HepG2 (cell line): ENCODE measurements around the gene CS. TPM values are rescaled to one million over a fixed set of nuclear protein-coding genes. Genes with fewer than 3 reads are reported as not detected.
A peak's percentile ranks its signal among the peaks of the same experiment; 100 is the strongest.

ENCODE experiments used
- FOXA1 ChIP-seq, 2 experiments: fragments of 450-650 bp in 1 of 2; sonication (generic) in 1 of 2; formaldehyde crosslinking in 1 of 2; IDR thresholded peaks; 2 replicates each; pipeline versions ENCODE4 v1.4.0 to v1.6.1; 2016 to 2020; ENCODE audit warnings: missing genetic modification reagents in 1 of 2
- FOXP4 ChIP-seq: sonication (generic); formaldehyde crosslinking; IDR thresholded peaks from 2 replicates; pipeline ENCODE4 v1.4.0; 2020; ENCODE audit warnings: missing genetic modification reagents
- HNRNPUL1 ChIP-seq: fragments of 200-400 bp; formaldehyde crosslinking; IDR thresholded peaks from 2 replicates; pipeline ENCODE4 v1.6.1; 2017; ENCODE audit warnings: low read depth, mild to moderate bottlenecking, low read length, moderate library complexity
- HOMEZ ChIP-seq: IDR thresholded peaks from 2 replicates; pipeline ENCODE4 v1.6.1; 2016; ENCODE audit warnings: low read depth
- IKZF1 ChIP-seq: fragments of 450-650 bp; IDR thresholded peaks from 2 replicates; pipeline ENCODE4 v1.7.1; 2016
- MTERF4 ChIP-seq: sonication (generic); formaldehyde crosslinking; IDR thresholded peaks from 2 replicates; pipeline ENCODE4 v1.8.0; 2023; ENCODE audit warnings: mild to moderate bottlenecking, missing genetic modification reagents
- PRDM4 ChIP-seq: sonication (generic); formaldehyde crosslinking; IDR thresholded peaks from 2 replicates; pipeline ENCODE4 v1.9.0; 2021; ENCODE audit warnings: missing genetic modification reagents, borderline replicate concordance
- RBM39 ChIP-seq: fragments of 200-400 bp; formaldehyde crosslinking; IDR thresholded peaks from one replicate; pipeline ENCODE4 v1.6.1; 2018; ENCODE audit warnings: antibody characterized with exemption, mild to moderate bottlenecking, low read depth, low read length; ENCODE audit not compliant: poor library complexity, severe bottlenecking
- SALL2 ChIP-seq: sonication (generic); formaldehyde crosslinking; IDR thresholded peaks from 2 replicates; pipeline ENCODE4 v1.8.1; 2023; ENCODE audit warnings: mild to moderate bottlenecking, missing genetic modification reagents, inconsistent platforms
- TARDBP ChIP-seq: sonication (generic); formaldehyde crosslinking; IDR thresholded peaks from 2 replicates; pipeline ENCODE4 v1.8.0; 2022; ENCODE audit warnings: mild to moderate bottlenecking, missing genetic modification reagents
- TP53 ChIP-seq: sonication (generic); formaldehyde crosslinking; conservative IDR thresholded peaks from 2 replicates; pipeline ENCODE4 v1.4.0; 2020; ENCODE audit warnings: missing genetic modification reagents
- ZNF30 ChIP-seq: sonication (generic); formaldehyde crosslinking; IDR thresholded peaks from 2 replicates; pipeline ENCODE4 v1.5.0; 2020; ENCODE audit warnings: mild to moderate bottlenecking, missing genetic modification reagents
- ZNF510 ChIP-seq: sonication (generic); formaldehyde crosslinking; IDR thresholded peaks from 2 replicates; pipeline ENCODE4 v1.4.0; 2020; ENCODE audit warnings: low read depth, mild to moderate bottlenecking, missing genetic modification reagents
- ZNF572 ChIP-seq: sonication (generic); formaldehyde crosslinking; IDR thresholded peaks from 2 replicates; pipeline ENCODE4 v1.5.1; 2020; ENCODE audit warnings: mild to moderate bottlenecking, missing genetic modification reagents
- ZNF720 ChIP-seq: sonication (generic); formaldehyde crosslinking; IDR thresholded peaks from 2 replicates; pipeline ENCODE4 v1.4.0; 2020; ENCODE audit warnings: missing genetic modification reagents
- polyA plus RNA-seq, 8 experiments: library from polyadenylated mRNA; depleted of rRNA in 3 of 8; stranded (reverse) in 7 of 8; unstranded in 1 of 8; fragments of >200 nt; fragmentation: Illumina TruSeq in 4 of 8; extraction: Trizol in 4 of 8; gene quantifications; 2 replicates each; pipeline versions ENCODE4 v1.2.1 to v1.2.3, GENCODE V29; 2011 to 2016; ENCODE audit warnings: low read depth in 4 of 8, missing spikeins in 1 of 8, mixed read lengths in 1 of 8; ENCODE audit not compliant: insufficient read depth in 1 of 8
- total RNA-seq, 5 experiments: library from RNA; depleted of rRNA; stranded (reverse); fragments of >200 nt; fragmentation: Illumina TruSeq; extraction: Trizol; gene quantifications; 2 replicates each; pipeline ENCODE4 v1.2.3, GENCODE V29; 2016; ENCODE audit warnings: low read depth in 1 of 5

The CS gene
- total and polyA plus RNA-seq, 2 of the 13 experiments (the other 11 are each of a cell fraction or from before 2014, with no cell fraction given): 173 to 175 TPM

GRCh38 chr12:56315622-56316473 lies 15.7 kb upstream of the CS start, which contains the start of gene CNPY2 (continued):
- TF ChIP-seq TP53 (CRISPR knock-in tag) (0 out of 2 replicates have a peak, but pooled peaks have one; percentile 86), FOXP4 (CRISPR knock-in tag) (no peak; the same call in 1 of the 2 replicates), PRDM4 (0 out of 2 replicates have a peak, but pooled peaks have one; percentile 9), ZNF572 (CRISPR knock-in tag) (no peak), FOXA1 (IDR thresholded peaks at IDR 0.05) (no peak), FOXA1 (CRISPR knock-in tag; IDR thresholded peaks at IDR 0.05) (no peak), RBM39 (peak; percentile 39), TARDBP (CRISPR knock-in tag) (peak; percentile 94), ZNF720 (CRISPR knock-in tag) (no peak), MTERF4 (CRISPR knock-in tag) (peak; percentile 99), IKZF1 (no peak), ZNF510 (CRISPR knock-in tag) (no peak; the same call in none of the 2 replicates), HNRNPUL1 (no peak), ZNF30 (CRISPR knock-in tag) (no peak), SALL2 (CRISPR knock-in tag) (peak; percentile 73; the same call in 1 of the 2 replicates), HOMEZ (CRISPR knock-in tag) (peak; percentile 62; the same call in 1 of the 2 replicates)
